CD4-positive, alpha-beta T cell (primary cell): ENCODE data around the gene EXOG. TPM values are rescaled to one million over a fixed set of nuclear protein-coding genes. Genes with fewer than 3 reads are reported as not detected.
A peak's percentile ranks its signal among the peaks of the same experiment; 100 is the strongest.

ENCODE experiments used
- ATAC-seq: fragments of 200-7000 bp; cut with Tn5 transposase; one replicate; pipeline ENCODE4 v1.10.0; 2022; ENCODE audit warnings: mild to moderate bottlenecking; ENCODE audit not compliant: poor library complexity
- CTCF ChIA-PET: fragments of 350-600 bp; sonication (Branson Sonifier 250); formaldehyde crosslinking; loops from one replicate; lab custom pipeline; 2021; ENCODE audit warnings: antibody characterized with exemption, inconsistent platforms; lab: Charles Lee
- POLR2A ChIA-PET: fragments of 350-600 bp; sonication (Branson Sonifier 250); formaldehyde crosslinking; loops from one replicate; lab custom pipeline; 2021; ENCODE audit warnings: antibody characterized with exemption, inconsistent platforms; lab: Charles Lee
- DNase-seq, 14 experiments: peaks; one replicate each; pipeline ENCODE4 v3.0.0-alpha.2; 2013 to 2020; ENCODE audit warnings: mixed read lengths in 2 of 14
- H3K27ac ChIP-seq, 2 donors: one replicate each; pipeline versions ENCODE4 v1.5.1 to v1.7.0; 2013; ENCODE audit warnings: low read length in 2 of 2, low read depth in 1 of 2, mild to moderate bottlenecking in 1 of 2
- H3K27me3 ChIP-seq, 2 experiments: 1 replicate in 1 of 2; 2 replicates in 1 of 2; pipeline versions ENCODE4 v1.6.1 to v1.7.0; 2013; ENCODE audit warnings: low read length in 2 of 2, control low read depth in 1 of 2, mild to moderate bottlenecking in 1 of 2, moderate library complexity in 1 of 2; ENCODE audit not compliant: insufficient read depth in 2 of 2, control insufficient read depth in 1 of 2
- H3K36me3 ChIP-seq: one replicate; pipeline ENCODE4 v1.6.1; 2013; ENCODE audit warnings: low read length, control low read depth; ENCODE audit not compliant: insufficient read depth
- H3K4me1 ChIP-seq: one replicate; pipeline ENCODE4 v1.6.1; 2013; ENCODE audit warnings: low read length, control low read depth; ENCODE audit not compliant: insufficient read depth
- H3K4me3 ChIP-seq: one replicate; pipeline ENCODE4 v1.5.1; 2013; ENCODE audit warnings: mild to moderate bottlenecking, low read length, moderate library complexity
- H3K9me3 ChIP-seq, 2 experiments: 1 replicate in 1 of 2; 2 replicates in 1 of 2; pipeline versions ENCODE4 v1.6.1 to v1.7.0; 2013; ENCODE audit warnings: low read length in 2 of 2, mild to moderate bottlenecking in 2 of 2, control low read depth in 1 of 2, moderate library complexity in 1 of 2; ENCODE audit not compliant: control insufficient read depth in 1 of 2, insufficient read depth in 1 of 2
- H3K27ac Mint-ChIP-seq: one replicate; pipeline ENCODE4 v1.8.0; 2020; ENCODE audit warnings: mixed read lengths
- H3K27me3 Mint-ChIP-seq: one replicate; pipeline ENCODE4 v1.8.0; 2021; ENCODE audit warnings: mixed read lengths
- H3K36me3 Mint-ChIP-seq: one replicate; pipeline ENCODE4 v1.8.0; 2021; ENCODE audit warnings: low read depth, mixed read lengths
- H3K4me1 Mint-ChIP-seq: one replicate; pipeline ENCODE4 v1.8.0; 2021; ENCODE audit warnings: low read depth, mixed read lengths
- H3K4me3 Mint-ChIP-seq: one replicate; pipeline ENCODE4 v1.8.0; 2020; ENCODE audit warnings: mild to moderate bottlenecking, mixed read lengths
- H3K9me3 Mint-ChIP-seq: one replicate; pipeline ENCODE4 v1.8.0; 2020; ENCODE audit warnings: mixed read lengths
- CTCF ChIP-seq: fragments of 200-600 bp; IDR thresholded peaks from one replicate; pipeline ENCODE4 v1.8.0; 2022; ENCODE audit warnings: antibody characterized with exemption, mild to moderate bottlenecking
- intact Hi-C, 2 experiments: fragments of 100-400 bp; cut with DNase I in 1 of 2; cut with micrococcal nuclease in 1 of 2; formaldehyde crosslinking; loops; one replicate each; pipeline versions ENCODE4 v1.15.1 to v1.9.0; 2023 to 2025; cut with DNase I, micrococcal nuclease
- total RNA-seq, 174 experiments: library from RNA in 2 of 174; stranded (reverse) in 2 of 174; gene quantifications; one replicate each; pipeline ENCODE4 v1.2.3 and lab custom pipeline; 2021 to 2026

The EXOG gene
- total RNA-seq, 2 experiments from 2014 or later, result 13.7 to 16.0 TPM

GRCh38 chr3:38478901-38479300 lies 17.2 kb upstream of the EXOG start:
- Histone ChIP-seq H3K27ac (no peak overlapping the region), H3K9me3 (no peaks in the 10 kb centered on the region), H3K27me3 (no peaks in the 10 kb centered on the region), H3K4me1 (peaks cover 3% of the 10 kb centered on the region), H3K36me3 (peaks cover 49% of the 10 kb centered on the region), H3K4me3 (no peak overlapping the region)
- DNase-seq, result no peak
- Mint-ChIP-seq H3K36me3 (peaks cover 44% of the 10 kb centered on the region), H3K27me3 (no peaks in the 10 kb centered on the region), H3K4me1 (peaks cover 14% of the 10 kb centered on the region), H3K4me3 (no peak overlapping the region), H3K27ac (no peak overlapping the region), H3K9me3 (no peaks in the 10 kb centered on the region)
- ChIA-PET POLR2A (interaction anchor here (1.5 to 1.9 kb wide), 2 partner anchors 24 to 132 kb away, joined by 4 to 8 read pairs; partner anchors contain the start of gene XYLB), CTCF (no interaction called here)
- TF ChIP-seq CTCF, result no peak
- intact Hi-C loops, result loop anchor here in 1 of 2 experiments (1.0 kb wide), 1 partner anchor 133 kb away; the partner anchor contains the start of gene XYLB
- ATAC-seq, result no peak

GRCh38 chr3:38479431-38480092 lies 16.6 kb upstream of the EXOG start:
- Histone ChIP-seq H3K27ac (no peak overlapping the region), H3K27me3 (no peaks in the 10 kb centered on the region), H3K4me1 (peaks cover 3% of the 10 kb centered on the region), H3K4me3 (no peak overlapping the region), H3K36me3 (peaks cover 52% of the 10 kb centered on the region), H3K9me3 (no peaks in the 10 kb centered on the region)
- no peaks in the 10 kb centered on the region for H3K9me3 Mint-ChIP-seq
- POLR2A ChIA-PET, result interaction anchor here (0.7 to 1.9 kb wide), 3 partner anchors 15 to 133 kb away, joined by 3 to 8 read pairs (median 4); partner anchors contain the start of gene XYLB
- ATAC-seq, result peak; percentile 64
- TF ChIP-seq CTCF, result peak; percentile 94
- CTCF ChIA-PET, result interaction anchor here (0.6 to 2.0 kb wide), 11 partner anchors 8 to 624 kb away, joined by 3 to 27 read pairs (median 3); partner anchors contain the start of genes EXOG and XYLB
- no peak overlapping the region for H3K27ac Mint-ChIP-seq
- intact Hi-C loops, result loop anchor here (1.0 to 5.0 kb wide), 4 partner anchors 133 to 507 kb away; partner anchors contain the start of gene XYLB (in 2 of the 2)
- DNase-seq, result peak in 13 of 14 experiments; percentile 17 to 76 (median 38)
- no peaks in the 10 kb centered on the region for H3K27me3 Mint-ChIP-seq
- no peak overlapping the region for H3K4me3 Mint-ChIP-seq
- H3K4me1 Mint-ChIP-seq, result peaks cover 9% of the 10 kb centered on the region
- peaks cover 47% of the 10 kb centered on the region for H3K36me3 Mint-ChIP-seq

GRCh38 chr3:38480093-38480445 lies 16.1 kb upstream of the EXOG start:
- ChIA-PET CTCF (interaction anchor here (0.6 to 2.0 kb wide), 11 partner anchors 9 to 625 kb away, joined by 3 to 27 read pairs (median 3); partner anchors contain the start of genes EXOG and XYLB), POLR2A (interaction anchor here (0.7 to 1.9 kb wide), 3 partner anchors 15 to 133 kb away, joined by 3 to 8 read pairs (median 4); partner anchors contain the start of gene XYLB)
- no peak overlapping the region for H3K4me3 ChIP-seq
- DNase-seq, result no peak
- no peak for ATAC-seq
- intact Hi-C loops, result loop anchor here (1.0 to 5.0 kb wide), 4 partner anchors 134 to 508 kb away; partner anchors contain the start of gene XYLB (in 1 of the 2)
- Mint-ChIP-seq H3K36me3 (peaks cover 51% of the 10 kb centered on the region), H3K4me1 (peaks cover 7% of the 10 kb centered on the region), H3K27me3 (no peaks in the 10 kb centered on the region), H3K27ac (no peak overlapping the region), H3K4me3 (no peak overlapping the region), H3K9me3 (no peaks in the 10 kb centered on the region)
- peaks cover 3% of the 10 kb centered on the region for H3K4me1 ChIP-seq
- H3K9me3 ChIP-seq, result no peaks in the 10 kb centered on the region
- TF ChIP-seq CTCF, result peak; percentile 65
- H3K27ac ChIP-seq, result no peak overlapping the region
- H3K36me3 ChIP-seq, result peaks cover 52% of the 10 kb centered on the region
- H3K27me3 ChIP-seq, result no peaks in the 10 kb centered on the region
